Activated B cell treated with CpG ODN at 0.5 μM for 24 hours (primary cell): ENCODE measurements around the gene MAN1A1. TPM values are rescaled to one million over a fixed set of nuclear protein-coding genes. Genes with fewer than 3 reads are reported as not detected.

ENCODE experiments used
- ATAC-seq: fragments of 200-7000 bp; cut with Tn5 transposase; one replicate; pipeline ENCODE4 v1.10.0; 2021; ENCODE audit warnings: low read depth, mild to moderate bottlenecking, moderate library complexity
- CTCF ChIA-PET: fragments of 350-600 bp; sonication (Branson Sonifier 250); formaldehyde crosslinking; loops from one replicate; lab custom pipeline; 2021; ENCODE audit warnings: antibody characterized with exemption; lab: Charles Lee
- POLR2A ChIA-PET: fragments of 350-600 bp; sonication (Branson Sonifier 250); formaldehyde crosslinking; loops from one replicate; lab custom pipeline; 2021; ENCODE audit warnings: antibody characterized with exemption; lab: Charles Lee
- DNase-seq: peaks from one replicate; pipeline ENCODE4 v3.0.0; 2022
- H3K27ac Mint-ChIP-seq: one replicate; pipeline ENCODE4 v1.8.0; 2020; ENCODE audit warnings: mixed read lengths
- H3K27me3 Mint-ChIP-seq: one replicate; pipeline ENCODE4 v1.8.0; 2021; ENCODE audit warnings: mixed read lengths
- H3K36me3 Mint-ChIP-seq: one replicate; pipeline ENCODE4 v1.8.0; 2021; ENCODE audit warnings: low read depth, mixed read lengths
- H3K4me1 Mint-ChIP-seq: one replicate; pipeline ENCODE4 v1.8.0; 2021; ENCODE audit warnings: mixed read lengths
- H3K4me3 Mint-ChIP-seq: one replicate; pipeline ENCODE4 v1.8.0; 2020; ENCODE audit warnings: mild to moderate bottlenecking, mixed read lengths
- H3K9me3 Mint-ChIP-seq: one replicate; pipeline ENCODE4 v1.8.0; 2020; ENCODE audit warnings: mixed read lengths
- intact Hi-C: fragments of 100-400 bp; cut with micrococcal nuclease; formaldehyde crosslinking; loops from one replicate; pipeline ENCODE4 v1.15.1; 2024
- total RNA-seq: library from RNA; stranded (reverse); gene quantifications from 2 replicates; pipeline ENCODE4 v1.2.3, GENCODE V29; 2022
- TF ChIP-seq, protein P1 (sequence below): fragments of 200-600 bp; IDR thresholded peaks from one replicate; pipeline ENCODE4 v1.8.0; 2022; ENCODE audit warnings: antibody characterized with exemption, mild to moderate bottlenecking

Gene MAN1A1
- total RNA-seq, 1 donor from 2014 or later = 18.1 TPM

DNA sequence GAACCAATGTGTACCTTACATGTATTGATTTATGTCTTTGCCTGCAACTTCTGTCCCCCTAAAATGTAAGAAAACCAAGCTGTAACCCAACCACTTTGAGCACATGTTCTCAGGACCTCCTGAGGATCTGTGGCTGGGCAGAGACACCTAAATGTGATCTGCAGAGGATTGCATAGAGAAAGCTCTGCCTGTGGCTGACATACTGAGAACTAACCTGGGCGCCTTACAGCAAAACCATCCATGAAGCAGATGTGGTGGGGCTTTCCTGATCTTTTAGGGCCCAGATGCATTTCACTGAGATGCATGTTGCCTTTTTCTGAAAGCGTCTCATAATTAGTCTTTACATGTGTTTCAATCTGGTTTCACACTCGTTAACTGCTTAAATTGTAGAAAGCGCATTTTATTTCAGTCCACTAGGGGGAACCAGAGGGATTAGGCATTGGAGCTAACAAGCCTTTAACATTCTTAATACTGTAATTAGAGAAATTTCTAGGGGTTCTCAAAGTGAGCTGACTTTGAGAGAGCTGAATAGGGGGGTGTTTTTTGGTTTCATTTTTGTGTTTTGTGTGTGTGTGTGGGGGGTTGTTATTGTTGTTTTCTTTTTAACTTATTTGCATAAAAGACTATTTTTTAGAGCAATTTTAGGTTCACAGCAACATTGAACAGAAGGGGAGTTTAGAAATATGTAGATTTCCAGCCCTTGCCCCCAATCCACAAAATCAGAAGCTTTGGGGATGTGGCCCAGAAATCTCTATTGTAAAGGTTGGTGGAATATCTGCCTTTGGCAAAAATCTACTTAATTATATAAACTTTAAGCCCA, 220.2 kb downstream of the MAN1A1 start:
- Mint-ChIP-seq H3K27ac (no peak overlapping the region), H3K36me3 (no peaks in the 10 kb centered on the region), H3K27me3 (no peaks in the 10 kb centered on the region), H3K9me3 (no peaks in the 10 kb centered on the region), H3K4me1 (no peaks in the 10 kb centered on the region), H3K4me3 (no peak overlapping the region)
- intact Hi-C loops = loop anchor here (2.0 kb wide), 2 partner anchors 849 to 1249 kb away; no protein-coding TSS in a partner anchor
- POLR2A ChIA-PET = no interaction called here
- DNase-seq = no peak
- CTCF ChIA-PET = interaction anchor here (0.8 to 1.6 kb wide), 5 partner anchors 9 to 205 kb away, joined by 3 to 6 read pairs (median 4); no protein-coding TSS in a partner anchor
- TF ChIP-seq, protein P1, sequence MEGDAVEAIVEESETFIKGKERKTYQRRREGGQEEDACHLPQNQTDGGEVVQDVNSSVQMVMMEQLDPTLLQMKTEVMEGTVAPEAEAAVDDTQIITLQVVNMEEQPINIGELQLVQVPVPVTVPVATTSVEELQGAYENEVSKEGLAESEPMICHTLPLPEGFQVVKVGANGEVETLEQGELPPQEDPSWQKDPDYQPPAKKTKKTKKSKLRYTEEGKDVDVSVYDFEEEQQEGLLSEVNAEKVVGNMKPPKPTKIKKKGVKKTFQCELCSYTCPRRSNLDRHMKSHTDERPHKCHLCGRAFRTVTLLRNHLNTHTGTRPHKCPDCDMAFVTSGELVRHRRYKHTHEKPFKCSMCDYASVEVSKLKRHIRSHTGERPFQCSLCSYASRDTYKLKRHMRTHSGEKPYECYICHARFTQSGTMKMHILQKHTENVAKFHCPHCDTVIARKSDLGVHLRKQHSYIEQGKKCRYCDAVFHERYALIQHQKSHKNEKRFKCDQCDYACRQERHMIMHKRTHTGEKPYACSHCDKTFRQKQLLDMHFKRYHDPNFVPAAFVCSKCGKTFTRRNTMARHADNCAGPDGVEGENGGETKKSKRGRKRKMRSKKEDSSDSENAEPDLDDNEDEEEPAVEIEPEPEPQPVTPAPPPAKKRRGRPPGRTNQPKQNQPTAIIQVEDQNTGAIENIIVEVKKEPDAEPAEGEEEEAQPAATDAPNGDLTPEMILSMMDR = no peak
- peak; percentile 69 for ATAC-seq

DNA sequence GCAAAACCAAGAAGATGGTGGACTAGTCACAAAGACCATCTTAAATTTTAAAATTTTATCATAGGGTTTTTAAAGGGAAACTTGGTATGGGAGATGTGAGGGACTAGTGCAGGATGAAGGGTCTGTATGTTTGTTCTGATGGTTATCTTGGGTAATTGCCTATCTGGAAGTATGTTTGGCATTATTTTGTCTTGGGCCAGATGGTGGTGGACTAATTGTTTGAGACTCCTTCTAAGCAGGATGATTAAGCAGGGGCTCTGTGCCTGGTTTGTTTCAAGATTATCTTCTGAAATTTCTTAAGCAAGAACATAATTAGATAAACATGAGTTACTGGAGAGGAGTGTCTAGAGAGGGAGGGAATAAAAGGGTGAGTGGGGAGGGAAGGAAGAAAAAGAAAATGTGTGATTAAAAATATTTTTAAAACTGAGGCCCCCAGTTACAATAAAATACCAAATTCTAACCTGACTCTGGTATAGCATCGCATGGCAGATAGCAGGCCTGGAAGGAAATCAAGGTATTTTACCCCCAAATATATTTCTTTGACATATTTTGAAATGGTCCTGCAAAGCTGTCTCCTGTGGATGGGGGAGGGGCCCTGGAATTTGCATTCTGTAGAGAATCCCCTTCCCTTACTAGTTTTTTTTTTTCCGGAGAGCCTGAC, 221.2 kb downstream of the MAN1A1 start:
- TF ChIP-seq, protein P1 = no peak
- ChIA-PET CTCF (interaction anchor here (1.4 to 1.6 kb wide), 2 partner anchors 10 to 14 kb away, joined by 5 to 6 read pairs; no protein-coding TSS in a partner anchor), POLR2A (no interaction called here)
- no peaks in the 10 kb centered on the region for H3K27me3 Mint-ChIP-seq
- DNase-seq (no peak), ATAC-seq (no peak)
- H3K9me3 Mint-ChIP-seq = no peaks in the 10 kb centered on the region
- no peak overlapping the region for H3K27ac Mint-ChIP-seq
- no peaks in the 10 kb centered on the region for H3K36me3 Mint-ChIP-seq
- no peaks in the 10 kb centered on the region for H3K4me1 Mint-ChIP-seq
- intact Hi-C loops = loop anchor here (2.0 kb wide), 2 partner anchors 850 to 1250 kb away; no protein-coding TSS in a partner anchor
- H3K4me3 Mint-ChIP-seq = no peak overlapping the region

DNA sequence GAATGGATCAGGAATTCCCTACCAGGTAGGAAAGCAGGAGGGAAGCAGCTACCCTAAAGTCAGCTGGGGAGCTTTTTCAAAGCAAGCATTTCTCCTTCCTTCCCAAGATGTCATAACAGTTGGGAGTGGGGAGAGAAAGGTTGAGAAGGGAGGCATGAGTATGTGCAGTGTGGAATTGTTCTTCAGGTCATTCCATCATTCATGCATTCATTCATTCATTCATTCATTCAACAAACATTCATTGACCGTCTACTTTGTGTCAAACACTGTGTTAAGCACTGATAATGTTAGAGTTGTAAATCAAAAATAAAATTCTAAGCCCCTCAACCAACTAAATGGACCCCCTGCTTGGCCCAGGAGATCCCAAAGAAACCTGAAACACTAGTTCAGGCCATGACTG, 221.9 kb downstream of the MAN1A1 start:
- DNase-seq = no peak
- Mint-ChIP-seq H3K4me1 (no peaks in the 10 kb centered on the region), H3K4me3 (no peak overlapping the region), H3K27ac (no peak overlapping the region), H3K36me3 (no peaks in the 10 kb centered on the region), H3K27me3 (no peaks in the 10 kb centered on the region), H3K9me3 (no peaks in the 10 kb centered on the region)
- TF ChIP-seq, protein P1 = no peak
- POLR2A ChIA-PET = no interaction called here
- CTCF ChIA-PET = interaction anchor here (0.8 kb wide), 1 partner anchor 21 kb away, joined by 3 read pairs; no protein-coding TSS in a partner anchor
- ATAC-seq = no peak
- intact Hi-C loops = loop anchor here (2.0 kb wide), 2 partner anchors 851 to 1251 kb away; no protein-coding TSS in a partner anchor
